Measurements from ENCODE around the gene ABCC4.

GRCh38 chr13:95049772-95050171 lies 251.5 kb downstream of the ABCC4 start:
- TF ChIP-seq CTCF (IDR thresholded peaks at IDR 0.05 in 8 of 11, conservative IDR thresholded peaks at IDR 0.05 in 3 of 11) = no peak
- TF ChIP-seq POLR2A (IDR thresholded peaks at IDR 0.05) = no peak

Measured in spleen (tissue), 7 donors.